Activated naive CD8-positive, alpha-beta T cell treated with anti-CD3 and anti-CD28 coated beads, Interleukin-2, amount 50 U/mL, for 24 hours (primary cell): ENCODE data around the gene PHRF1.

Source experiments
- ATAC-seq: fragments of 150-1000 bp; cut with Tn5 transposase; one replicate; pipeline ENCODE4 v1.10.0; 2021
- DNase-seq: peaks from one replicate; pipeline ENCODE4 v3.0.0; 2021
- H3K27ac Mint-ChIP-seq: one replicate; pipeline ENCODE4 v1.8.0; 2021; ENCODE audit warnings: mild to moderate bottlenecking, mixed read lengths
- H3K27me3 Mint-ChIP-seq: one replicate; pipeline ENCODE4 v1.8.0; 2021; ENCODE audit warnings: mixed read lengths
- H3K36me3 Mint-ChIP-seq: one replicate; pipeline ENCODE4 v1.8.0; 2021; ENCODE audit warnings: low read depth, mixed read lengths
- H3K4me1 Mint-ChIP-seq: one replicate; pipeline ENCODE4 v1.8.0; 2021; ENCODE audit warnings: mixed read lengths
- H3K4me3 Mint-ChIP-seq: one replicate; pipeline ENCODE4 v1.8.0; 2021; ENCODE audit warnings: mild to moderate bottlenecking, moderate library complexity, mixed read lengths
- H3K9me3 Mint-ChIP-seq: one replicate; pipeline ENCODE4 v1.8.0; 2021; ENCODE audit warnings: mixed read lengths

The PHRF1 gene

DNA sequence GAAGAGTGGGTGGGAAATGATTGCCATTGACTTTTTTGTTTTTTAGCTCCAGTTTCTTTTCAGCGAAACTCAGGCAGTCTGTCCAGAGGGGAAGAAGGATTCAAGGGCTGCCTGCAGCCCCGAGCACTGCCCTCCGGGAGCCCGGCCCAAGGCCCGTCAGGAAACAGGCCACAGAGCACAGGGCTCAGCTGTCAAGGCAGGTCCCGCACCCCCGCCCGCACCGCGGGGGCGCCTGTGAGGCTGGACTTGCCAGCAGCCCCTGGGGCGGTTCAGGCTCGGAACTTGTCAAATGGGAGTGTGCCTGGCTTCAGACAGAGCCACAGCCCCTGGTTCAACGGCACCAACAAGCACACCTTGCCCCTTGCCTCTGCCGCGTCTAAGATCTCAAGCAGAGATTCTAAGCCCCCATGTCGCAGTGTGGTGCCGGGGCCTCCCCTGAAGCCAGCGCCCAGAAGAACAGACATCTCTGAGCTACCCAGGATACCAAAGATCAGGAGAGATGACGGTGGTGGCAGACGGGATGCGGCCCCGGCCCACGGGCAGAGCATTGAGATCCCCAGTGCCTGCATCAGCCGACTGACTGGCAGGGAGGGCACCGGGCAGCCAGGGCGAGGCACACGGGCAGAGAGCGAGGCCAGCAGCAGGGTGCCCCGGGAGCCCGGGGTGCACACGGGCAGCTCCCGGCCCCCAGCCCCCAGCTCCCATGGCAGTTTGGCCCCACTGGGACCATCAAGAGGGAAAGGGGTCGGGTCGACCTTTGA, 30.9 kb downstream of the PHRF1 start:
- Mint-ChIP-seq H3K9me3 (no peaks in the 10 kb centered on the region), H3K27me3 (no peaks in the 10 kb centered on the region), H3K4me1 (peaks cover 4% of the 10 kb centered on the region), H3K27ac (peak overlapping the region; percentile 18), H3K36me3 (peaks cover 29% of the 10 kb centered on the region), H3K4me3 (no peak overlapping the region)
- DNase-seq (no peak), ATAC-seq (no peak)

DNA sequence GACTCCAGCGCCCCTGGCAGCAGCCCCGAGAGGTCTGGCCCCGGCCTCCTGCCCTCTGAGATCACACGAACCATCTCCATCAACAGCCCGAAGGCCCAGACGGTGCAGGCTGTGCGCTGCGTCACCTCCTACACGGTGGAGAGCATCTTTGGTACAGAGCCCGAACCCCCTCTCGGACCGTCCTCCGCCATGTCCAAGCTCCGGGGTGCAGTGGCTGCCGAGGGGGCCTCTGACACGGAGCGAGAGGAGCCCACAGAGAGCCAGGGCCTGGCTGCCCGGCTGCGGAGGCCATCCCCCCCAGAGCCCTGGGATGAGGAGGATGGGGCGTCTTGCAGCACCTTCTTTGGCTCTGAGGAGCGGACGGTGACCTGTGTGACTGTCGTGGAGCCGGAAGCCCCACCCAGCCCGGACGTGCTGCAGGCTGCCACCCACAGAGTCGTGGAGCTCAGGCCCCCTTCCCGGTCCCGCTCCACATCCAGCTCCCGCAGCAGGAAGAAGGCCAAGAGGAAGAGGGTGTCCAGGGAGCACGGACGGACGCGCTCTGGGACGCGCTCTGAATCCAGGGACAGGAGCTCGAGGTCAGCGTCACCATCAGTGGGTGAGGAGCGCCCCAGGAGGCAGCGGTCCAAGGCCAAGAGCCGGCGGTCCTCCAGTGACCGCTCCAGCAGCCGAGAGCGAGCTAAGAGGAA, 31.8 kb downstream of the PHRF1 start:
- H3K27ac Mint-ChIP-seq = no peak overlapping the region
- peaks cover 29% of the 10 kb centered on the region for H3K36me3 Mint-ChIP-seq
- no peaks in the 10 kb centered on the region for H3K27me3 Mint-ChIP-seq
- no peak overlapping the region for H3K4me3 Mint-ChIP-seq
- no peak for ATAC-seq
- peaks cover 4% of the 10 kb centered on the region for H3K4me1 Mint-ChIP-seq
- H3K9me3 Mint-ChIP-seq = no peaks in the 10 kb centered on the region
- DNase-seq = no peak

DNA sequence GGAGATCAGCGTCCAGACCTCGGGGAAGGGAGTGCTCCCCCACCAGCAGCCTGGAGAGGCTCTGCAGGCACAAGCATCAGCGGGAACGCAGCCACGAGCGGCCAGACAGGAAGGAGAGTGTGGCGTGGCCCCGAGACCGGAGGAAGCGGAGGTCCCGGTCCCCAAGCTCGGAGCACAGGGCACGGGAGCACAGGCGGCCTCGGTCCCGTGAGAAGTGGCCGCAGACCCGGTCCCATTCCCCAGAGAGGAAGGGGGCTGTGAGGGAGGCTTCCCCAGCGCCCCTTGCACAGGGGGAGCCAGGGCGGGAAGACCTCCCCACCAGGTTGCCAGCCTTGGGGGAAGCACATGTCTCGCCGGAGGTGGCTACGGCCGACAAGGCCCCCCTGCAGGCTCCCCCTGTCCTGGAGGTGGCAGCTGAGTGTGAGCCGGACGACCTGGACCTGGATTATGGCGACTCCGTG, 32.6 kb downstream of the PHRF1 start:
- no peak overlapping the region for H3K27ac Mint-ChIP-seq
- H3K4me1 Mint-ChIP-seq = peaks cover 4% of the 10 kb centered on the region
- DNase-seq = no peak
- no peak for ATAC-seq
- H3K27me3 Mint-ChIP-seq = no peaks in the 10 kb centered on the region
- peaks cover 26% of the 10 kb centered on the region for H3K36me3 Mint-ChIP-seq
- no peak overlapping the region for H3K4me3 Mint-ChIP-seq
- no peaks in the 10 kb centered on the region for H3K9me3 Mint-ChIP-seq

DNA sequence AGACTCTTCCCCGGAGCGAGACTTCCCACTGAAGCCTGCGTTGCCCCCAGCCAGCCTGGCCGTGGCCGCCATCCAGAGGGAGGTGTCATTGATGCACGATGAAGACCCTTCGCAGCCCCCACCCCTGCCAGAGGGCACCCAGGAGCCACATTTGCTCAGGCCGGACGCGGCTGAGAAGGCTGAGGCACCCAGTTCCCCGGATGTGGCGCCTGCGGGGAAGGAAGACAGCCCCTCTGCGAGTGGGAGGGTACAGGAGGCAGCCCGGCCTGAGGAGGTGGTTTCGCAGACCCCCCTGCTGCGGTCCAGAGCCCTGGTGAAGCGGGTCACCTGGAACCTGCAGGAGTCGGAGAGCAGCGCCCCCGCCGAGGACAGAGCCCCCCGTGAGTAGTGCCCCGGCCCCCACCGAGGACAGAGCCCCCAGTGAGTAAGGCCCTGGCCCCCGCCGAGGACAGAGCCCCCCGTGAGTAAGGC, 33.1 kb downstream of the PHRF1 start:
- Mint-ChIP-seq H3K27ac (no peak overlapping the region), H3K36me3 (peaks cover 26% of the 10 kb centered on the region), H3K4me1 (peaks cover 9% of the 10 kb centered on the region), H3K9me3 (no peaks in the 10 kb centered on the region), H3K4me3 (no peak overlapping the region), H3K27me3 (no peaks in the 10 kb centered on the region)
- ATAC-seq (no peak), DNase-seq (no peak)

DNA sequence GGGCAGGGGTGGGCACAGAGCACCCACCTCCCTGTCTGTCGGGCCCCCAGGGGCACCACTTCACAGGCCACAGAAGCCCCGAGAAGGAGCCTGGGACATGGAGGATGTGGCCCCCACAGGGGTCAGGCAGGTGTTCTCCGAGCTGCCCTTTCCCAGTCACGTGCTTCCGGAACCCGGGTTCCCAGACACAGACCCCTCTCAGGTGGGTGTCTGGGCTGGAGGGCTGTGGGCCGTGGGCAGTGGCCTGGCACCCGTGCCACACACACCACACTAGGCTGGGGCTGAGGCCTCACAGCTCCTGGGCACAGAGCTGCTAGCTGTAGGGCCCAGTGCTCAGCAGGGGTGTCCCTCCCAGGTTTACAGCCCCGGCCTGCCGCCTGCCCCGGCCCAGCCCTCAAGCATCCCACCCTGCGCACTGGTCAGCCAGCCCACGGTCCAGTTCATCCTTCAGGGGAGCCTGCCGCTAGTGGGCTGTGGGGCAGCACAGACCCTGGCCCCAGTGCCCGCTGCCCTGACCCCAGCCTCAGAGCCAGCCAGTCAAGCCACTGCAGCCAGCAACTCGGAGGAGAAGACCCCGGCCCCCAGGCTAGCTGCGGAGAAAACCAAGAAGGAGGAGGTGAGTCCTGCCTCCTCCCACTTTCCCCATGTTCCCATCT, 34.0 kb downstream of the PHRF1 start:
- DNase-seq (no peak), ATAC-seq (no peak)
- H3K9me3 Mint-ChIP-seq = no peaks in the 10 kb centered on the region
- H3K36me3 Mint-ChIP-seq = peaks cover 22% of the 10 kb centered on the region
- H3K27me3 Mint-ChIP-seq = no peaks in the 10 kb centered on the region
- no peak overlapping the region for H3K4me3 Mint-ChIP-seq
- no peak overlapping the region for H3K27ac Mint-ChIP-seq
- peaks cover 13% of the 10 kb centered on the region for H3K4me1 Mint-ChIP-seq

DNA sequence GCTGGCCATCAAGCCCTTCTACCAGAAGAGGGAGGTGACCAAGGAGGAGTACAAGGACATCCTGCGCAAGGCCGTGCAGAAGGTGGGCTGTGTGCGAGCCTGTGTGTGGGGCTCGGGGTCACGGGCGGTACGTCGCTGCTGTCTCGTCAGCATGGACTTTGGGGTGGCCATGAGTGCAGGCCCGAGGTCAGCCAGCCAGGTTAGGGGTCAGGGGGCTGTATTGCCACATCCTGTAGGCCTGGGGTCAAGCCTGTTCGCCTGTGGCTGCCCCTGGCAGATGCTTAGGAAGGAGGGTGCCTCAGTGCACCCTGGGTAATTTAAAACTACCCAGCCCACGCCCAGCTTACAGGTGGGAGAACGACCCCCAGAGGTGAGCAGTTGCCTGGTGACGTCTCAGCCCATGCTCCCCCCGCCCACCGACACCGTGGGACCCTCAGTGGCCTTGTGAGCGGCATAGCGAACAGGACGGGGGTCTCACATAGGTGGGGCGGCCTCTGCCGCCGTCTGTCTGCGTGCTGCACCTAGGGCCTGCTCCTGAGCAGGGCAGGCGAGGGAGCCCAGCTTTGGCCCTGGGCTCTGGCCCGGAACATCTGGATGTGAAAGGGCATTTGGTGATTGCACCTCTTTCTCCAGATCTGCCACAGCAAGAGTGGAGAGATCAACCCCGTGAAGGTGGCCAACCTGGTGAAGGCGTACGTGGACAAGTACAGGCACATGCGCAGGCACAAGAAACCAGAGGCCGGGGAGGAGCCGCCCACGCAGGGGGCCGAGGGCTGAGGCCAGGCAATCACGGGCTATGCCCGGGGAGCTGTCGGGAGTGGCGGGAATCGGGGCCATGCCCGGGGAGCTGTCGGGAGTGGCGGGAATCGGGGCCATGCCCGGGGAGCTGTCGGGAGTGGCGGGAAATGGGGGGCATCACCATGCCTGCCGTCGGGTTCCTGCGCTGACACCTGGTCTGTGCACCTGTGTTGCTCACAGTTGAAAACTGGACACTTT, 35.0 kb downstream of the PHRF1 start:
- no peaks in the 10 kb centered on the region for H3K27me3 Mint-ChIP-seq
- H3K27ac Mint-ChIP-seq = no peak overlapping the region
- H3K36me3 Mint-ChIP-seq = peaks cover 22% of the 10 kb centered on the region
- ATAC-seq (no peak), DNase-seq (no peak)
- no peaks in the 10 kb centered on the region for H3K9me3 Mint-ChIP-seq
- peaks cover 20% of the 10 kb centered on the region for H3K4me1 Mint-ChIP-seq
- no peak overlapping the region for H3K4me3 Mint-ChIP-seq

DNA sequence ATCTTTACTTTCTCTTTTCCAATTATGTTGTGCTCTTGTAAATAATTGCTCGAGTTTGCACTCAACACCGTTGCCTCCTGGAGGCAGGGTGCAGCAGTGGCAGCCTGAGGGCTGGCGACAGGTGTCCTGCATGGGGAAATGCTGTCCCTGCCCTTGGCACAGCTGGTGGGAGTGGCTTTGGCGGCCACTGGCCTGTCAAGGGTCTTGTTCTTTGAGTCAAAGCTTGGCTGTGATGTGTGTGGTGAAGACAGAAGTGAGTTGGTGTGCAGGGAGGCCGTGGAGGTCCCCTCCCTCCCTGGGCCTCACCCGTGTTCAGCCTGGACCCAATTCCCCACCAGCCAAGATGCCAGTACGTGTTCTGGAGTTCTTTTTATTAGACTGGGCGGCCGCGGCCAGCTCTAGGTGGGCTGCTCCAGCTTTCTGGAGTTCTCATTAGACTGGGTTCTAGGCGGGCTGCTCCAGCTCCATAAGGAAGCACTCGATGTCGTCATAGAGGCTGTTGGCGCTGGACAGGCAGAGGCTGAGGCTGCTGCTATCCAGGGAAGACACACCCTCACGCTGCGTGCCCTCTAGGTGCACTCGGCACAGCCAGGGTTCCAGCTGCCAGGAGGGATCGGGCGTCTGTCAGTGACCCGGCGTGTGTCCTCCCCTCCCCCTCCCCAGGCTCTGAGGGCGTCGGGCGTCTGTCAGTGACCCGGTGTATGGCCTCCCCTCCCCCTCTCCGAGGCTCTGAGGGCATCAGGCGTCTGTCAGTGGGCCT, 36.1 kb downstream of the PHRF1 start:
- Mint-ChIP-seq H3K27ac (no peak overlapping the region), H3K4me1 (peaks cover 19% of the 10 kb centered on the region), H3K36me3 (peaks cover 17% of the 10 kb centered on the region), H3K4me3 (no peak overlapping the region), H3K27me3 (no peaks in the 10 kb centered on the region), H3K9me3 (no peaks in the 10 kb centered on the region)
- DNase-seq (no peak), ATAC-seq (no peak)

DNA sequence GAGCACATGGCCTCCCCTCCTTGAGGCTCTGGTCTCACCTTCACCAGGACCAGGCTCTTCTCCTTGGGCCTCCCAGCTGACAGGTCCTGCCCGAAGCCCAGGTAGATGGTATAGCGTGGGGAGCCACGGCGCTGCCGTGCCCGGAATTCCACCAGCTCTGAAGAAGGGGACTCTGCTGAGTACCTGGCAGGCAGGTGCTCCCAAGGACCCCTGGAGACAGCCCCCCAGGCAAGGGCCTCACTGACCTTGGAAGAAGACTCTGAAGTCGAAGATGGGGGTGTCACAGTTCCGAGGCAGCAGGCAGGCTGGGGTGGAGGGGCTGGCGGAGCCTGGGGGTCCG, 36.7 kb downstream of the PHRF1 start:
- Mint-ChIP-seq H3K36me3 (peaks cover 17% of the 10 kb centered on the region), H3K9me3 (no peaks in the 10 kb centered on the region), H3K27me3 (no peaks in the 10 kb centered on the region), H3K27ac (no peak overlapping the region), H3K4me1 (peaks cover 19% of the 10 kb centered on the region), H3K4me3 (no peak overlapping the region)
- DNase-seq (no peak), ATAC-seq (no peak)

DNA sequence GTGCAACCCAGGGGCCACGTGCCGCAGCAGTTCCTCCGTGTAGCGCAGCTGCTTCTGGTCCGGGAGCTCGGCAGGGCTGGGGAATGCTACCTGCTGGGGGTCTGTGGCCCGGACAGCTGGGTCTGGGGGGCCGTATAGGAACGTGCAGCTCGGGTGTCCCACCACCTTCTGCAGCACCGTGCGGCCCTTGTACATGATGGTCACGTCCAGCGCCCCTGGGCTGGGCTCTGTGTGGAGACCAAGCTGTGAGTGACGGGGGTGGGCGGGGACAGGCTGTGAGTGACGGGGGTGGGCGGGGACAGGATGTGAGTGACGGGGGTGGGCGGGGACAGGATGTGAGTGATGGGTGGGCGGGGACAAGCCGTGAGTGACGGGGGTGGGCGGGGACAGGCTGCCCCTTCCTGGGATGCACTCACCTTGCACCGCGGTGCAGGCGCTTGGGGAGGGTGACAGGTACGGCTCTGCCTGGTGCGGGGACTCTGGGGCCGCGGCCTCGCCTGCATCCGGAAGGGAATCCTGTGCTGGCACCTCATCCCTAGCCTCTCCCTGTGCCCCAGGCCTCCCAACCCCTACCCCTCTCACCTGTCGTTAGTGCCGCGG, 37.2 kb downstream of the PHRF1 start:
- H3K36me3 Mint-ChIP-seq = peaks cover 14% of the 10 kb centered on the region
- peak; percentile 8 for ATAC-seq
- peak; percentile 80 for DNase-seq
- no peak overlapping the region for H3K27ac Mint-ChIP-seq
- peaks cover 19% of the 10 kb centered on the region for H3K4me1 Mint-ChIP-seq
- H3K27me3 Mint-ChIP-seq = no peaks in the 10 kb centered on the region
- no peaks in the 10 kb centered on the region for H3K9me3 Mint-ChIP-seq
- H3K4me3 Mint-ChIP-seq = no peak overlapping the region

DNA sequence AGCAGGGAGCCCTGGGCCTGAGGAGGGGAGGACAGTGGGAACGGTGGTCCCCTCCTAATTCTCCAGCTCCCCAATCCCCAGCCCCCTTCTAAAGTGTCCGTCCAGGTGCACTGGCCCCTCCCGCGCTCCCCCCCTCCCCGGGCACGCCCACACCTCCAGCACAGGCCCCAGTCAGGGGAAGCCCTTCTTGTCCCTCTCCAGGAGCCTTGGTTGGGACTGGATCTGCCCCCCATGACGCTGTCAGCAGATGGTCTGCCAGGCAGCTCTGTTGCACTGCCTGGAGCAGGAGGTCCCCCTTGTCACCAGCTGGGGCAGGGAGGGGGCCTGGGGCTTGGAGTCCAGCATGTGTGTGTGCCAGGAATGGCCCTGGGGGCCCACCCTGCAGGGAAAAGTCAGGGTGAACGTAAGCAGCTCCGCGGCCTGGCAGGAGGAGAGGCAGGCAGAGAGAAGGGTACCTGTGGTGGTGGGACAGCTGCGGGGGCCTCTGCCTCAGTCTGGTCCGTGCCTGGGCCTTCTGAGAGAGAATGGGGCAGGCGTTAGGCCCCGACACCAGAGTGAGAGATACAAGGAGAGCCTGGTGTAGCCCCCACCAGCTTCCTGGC, 37.9 kb downstream of the PHRF1 start:
- H3K27me3 Mint-ChIP-seq = no peaks in the 10 kb centered on the region
- DNase-seq (no peak), ATAC-seq (no peak)
- H3K36me3 Mint-ChIP-seq = peaks cover 14% of the 10 kb centered on the region
- H3K4me1 Mint-ChIP-seq = peaks cover 19% of the 10 kb centered on the region
- no peaks in the 10 kb centered on the region for H3K9me3 Mint-ChIP-seq
- H3K27ac Mint-ChIP-seq = peak overlapping the region; percentile 68
- peak overlapping the region; percentile 67 for H3K4me3 Mint-ChIP-seq

DNA sequence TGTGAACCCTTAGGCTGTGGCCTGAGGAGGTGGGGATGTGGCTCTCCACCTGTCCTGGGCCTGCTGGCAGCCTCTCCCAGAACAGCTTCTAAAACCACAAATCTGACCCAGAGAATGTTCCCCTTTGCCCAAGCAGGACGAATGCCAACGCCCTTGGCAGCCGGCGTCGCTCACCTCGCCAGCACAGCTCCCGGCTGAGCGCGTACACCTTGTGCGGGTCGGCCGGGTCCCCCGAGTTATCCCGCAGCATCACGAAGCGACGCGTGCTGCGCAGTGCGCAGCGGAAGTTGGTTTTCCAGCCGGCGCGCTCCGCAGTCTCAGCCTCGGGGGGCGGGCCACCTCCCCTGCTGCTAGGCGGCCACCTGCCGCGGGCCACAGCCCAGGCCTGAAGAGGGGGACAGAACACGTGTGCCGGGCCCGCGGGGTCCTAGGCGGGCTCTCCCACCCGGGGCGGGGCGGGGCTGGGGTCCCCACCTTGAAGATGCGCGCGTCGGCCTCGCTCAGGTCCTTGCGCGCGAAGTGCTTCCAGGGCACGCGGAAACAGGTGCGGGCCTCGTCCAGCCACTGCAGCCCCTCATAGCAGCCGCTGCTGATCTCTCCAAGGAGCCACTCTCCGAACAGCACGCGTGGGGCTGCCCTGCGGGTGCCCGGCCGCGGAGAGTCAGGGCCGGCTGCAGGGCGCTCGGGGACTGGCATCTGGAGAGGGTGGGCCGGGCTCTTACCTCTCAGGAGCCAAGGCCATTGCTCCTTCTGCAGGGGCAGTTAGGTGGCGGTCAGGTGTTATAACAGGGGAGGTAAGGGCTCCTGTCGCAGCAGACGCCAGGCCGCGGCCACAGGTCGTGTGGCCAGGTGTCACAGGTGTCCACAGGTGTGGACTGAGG, 38.6 kb downstream of the PHRF1 start:
- no peak for DNase-seq
- ATAC-seq = no peak
- H3K9me3 Mint-ChIP-seq = no peaks in the 10 kb centered on the region
- H3K36me3 Mint-ChIP-seq = peaks cover 14% of the 10 kb centered on the region
- H3K27me3 Mint-ChIP-seq = no peaks in the 10 kb centered on the region
- H3K27ac Mint-ChIP-seq = peak overlapping the region; percentile 86
- peak overlapping the region; percentile 84 for H3K4me3 Mint-ChIP-seq
- peaks cover 19% of the 10 kb centered on the region for H3K4me1 Mint-ChIP-seq
